Peyer's patch (tissue), 4 donors: ENCODE measurements around the gene DLL3.

Experiments
- CTCF ChIP-seq, 6 experiments: fragments of 450-650 bp in 4 of 6; fragments of 200-600 bp in 2 of 6; sonication (generic) in 1 of 6; IDR thresholded peaks; one replicate each; pipeline ENCODE4 v1.5.1; 2017 to 2019; ENCODE audit warnings: antibody characterized with exemption in 6 of 6, mild to moderate bottlenecking in 3 of 6, moderate library complexity in 1 of 6
- POLR2A ChIP-seq, 2 donors: fragments of 450-650 bp; IDR thresholded peaks; one replicate each; pipeline ENCODE4 v1.5.1; 2017; ENCODE audit warnings: antibody characterized with exemption in 2 of 2, mild to moderate bottlenecking in 2 of 2, moderate library complexity in 2 of 2

GRCh38 chr19:39471756-39472536, 26.8 kb upstream of the DLL3 start:
- TF ChIP-seq CTCF (IDR thresholded peaks at IDR 0.05) (no peak), POLR2A (IDR thresholded peaks at IDR 0.05) (no peak)
